Measurements from ENCODE around the gene VPS8. TPM values are rescaled to one million over a fixed set of nuclear protein-coding genes. Genes with fewer than 3 reads are reported as not detected.

Gene VPS8
- total and polyA plus RNA-seq, 2 of the 13 experiments (the other 11 are each of a cell fraction or from before 2014, with no cell fraction given): 14.2 to 35.1 TPM

- TF ChIP-seq FOSL1 (CRISPR knock-in tag; IDR thresholded peaks at IDR 0.05; ENCODE audit: borderline replicate concordance): no peak
- TF ChIP-seq ELK4 (CRISPR knock-in tag; IDR thresholded peaks at IDR 0.05; ENCODE audit: borderline replicate concordance): no peak
- TF ChIP-seq ZNF7 (CRISPR knock-in tag; IDR thresholded peaks at IDR 0.05): no peak
- TF ChIP-seq PTBP1 (IDR thresholded peaks at IDR 0.05; ENCODE audit: low read depth, low read length, poor library complexity, severe bottlenecking): no peak
- TF ChIP-seq ZNF512 (CRISPR knock-in tag; IDR thresholded peaks at IDR 0.05): no peak
Observed at GRCh38 chr3:185060655-185061054, 248.7 kb downstream of the VPS8 start (continued).

- no peak for FAIRE-seq
- no peak overlapping the region for H3K9ac ChIP-seq (ENCODE audit: insufficient read depth, low read depth, low read length)
- ATAC-seq: no peak
- H3K9me3 ChIP-seq (ENCODE audit: low read length): peaks cover 16% of the 10 kb centered on the region
- no peaks in the 10 kb centered on the region for H3K4me1 ChIP-seq (ENCODE audit: insufficient read depth, low read length)
- H4K20me1 ChIP-seq (ENCODE audit: insufficient read depth, low read length): no peaks in the 10 kb centered on the region
- H3K4me2 ChIP-seq (ENCODE audit: low read depth, low read length): no peak overlapping the region
- in situ Hi-C loops (cut with HindIII; ENCODE audit: extremely low pct_ligation_motif_present, low pct_unique_long_range_greater_than_20kb): no loop called here
- BruUV-seq (replicated peaks): no TSS peak
- ChIA-PET CTCF (ENCODE audit: low intra/inter-chr PET ratio, low total read pairs) (no interaction called here), POLR2A (no interaction called here)
- no peaks in the 10 kb centered on the region for H3K27me3 ChIP-seq (ENCODE audit: control insufficient read depth in 1 of 2, insufficient read depth in 2 of 2, low read length in 2 of 2)
- intact Hi-C loops (cut with micrococcal nuclease; ENCODE audit: unreplicated experiment): no loop called here
- DNase-seq (ENCODE audit: low spot score): no peak
- no peaks in the 10 kb centered on the region for H3K36me3 ChIP-seq (replicated peaks in 1 of 2; ENCODE audit: control insufficient read depth in 1 of 2, insufficient read depth in 2 of 2, low read length in 2 of 2)
- no peak overlapping the region for H2AFZ ChIP-seq (ENCODE audit: low read length)
- no peak overlapping the region for H3K4me3 ChIP-seq (replicated peaks in 1 of 3; ENCODE audit: insufficient read depth in 1 of 3, low read depth in 2 of 3, low read length in 3 of 3)
- no peaks in the 10 kb centered on the region for H3K79me2 ChIP-seq (ENCODE audit: insufficient read depth, low read length)
- no peak overlapping the region for H3K27ac ChIP-seq (ENCODE audit: extremely low read length, insufficient read depth, low read length)
- no peak for TF ChIP-seq ZNF543 (CRISPR knock-in tag; IDR thresholded peaks at IDR 0.05)
- TF ChIP-seq ZSCAN5A (CRISPR knock-in tag; IDR thresholded peaks at IDR 0.05; ENCODE audit: borderline replicate concordance): no peak
- no peak for TF ChIP-seq ZNF430 (CRISPR knock-in tag; IDR thresholded peaks at IDR 0.05)
- no peak for TF ChIP-seq ZNF17 (CRISPR knock-in tag; IDR thresholded peaks at IDR 0.05)
- no peak for TF ChIP-seq HHEX (CRISPR knock-in tag; IDR thresholded peaks at IDR 0.05)
- no peak for TF ChIP-seq TEAD2 (CRISPR knock-in tag; IDR thresholded peaks at IDR 0.05)
- no peak for TF ChIP-seq BRCA1 (CRISPR knock-in tag; IDR thresholded peaks at IDR 0.05)
- TF ChIP-seq NCOA1 (CRISPR knock-in tag; IDR thresholded peaks at IDR 0.05): no peak
Observed at GRCh38 chr3:185062191-185062590, 250.2 kb downstream of the VPS8 start.

All from HepG2 (cell line).